Body of pancreas (tissue), 4 donors: ENCODE data around the gene DCUN1D4.

Experiments used
- POLR2A ChIP-seq, 3 donors: fragments of 450-650 bp; IDR thresholded peaks; one replicate each; pipeline ENCODE4 v1.6.1; 2016; ENCODE audit warnings: antibody characterized with exemption in 3 of 3, mild to moderate bottlenecking in 2 of 3
- TF ChIP-seq, protein P1 (sequence below), 7 experiments: fragments of 450-650 bp in 4 of 7; fragments of 200-600 bp in 3 of 7; sonication (generic) in 3 of 7; IDR thresholded peaks; one replicate each; pipeline ENCODE4 v1.5.1; 2016 to 2019; ENCODE audit warnings: antibody characterized with exemption in 7 of 7

DNA sequence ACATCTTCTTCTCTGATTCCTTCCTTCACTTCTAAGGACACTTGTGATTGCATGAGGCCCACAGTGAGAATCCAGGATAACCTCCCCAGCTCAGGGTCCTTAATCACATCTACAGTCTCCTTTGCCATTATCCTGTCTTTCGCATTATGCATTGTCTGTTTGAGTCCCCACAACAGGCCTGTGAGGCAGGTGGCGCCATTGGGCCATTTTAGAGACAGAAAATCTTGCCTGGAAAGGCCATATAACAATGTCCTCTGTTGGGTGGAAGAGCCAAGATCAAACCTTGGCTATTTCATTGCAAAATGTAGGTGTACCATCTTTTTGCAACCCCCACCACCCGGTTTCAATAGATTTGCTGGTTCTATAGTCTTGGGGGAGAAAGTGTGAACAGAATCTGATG is 11.8 kb upstream of the DCUN1D4 start:
- TF ChIP-seq, protein P1, sequence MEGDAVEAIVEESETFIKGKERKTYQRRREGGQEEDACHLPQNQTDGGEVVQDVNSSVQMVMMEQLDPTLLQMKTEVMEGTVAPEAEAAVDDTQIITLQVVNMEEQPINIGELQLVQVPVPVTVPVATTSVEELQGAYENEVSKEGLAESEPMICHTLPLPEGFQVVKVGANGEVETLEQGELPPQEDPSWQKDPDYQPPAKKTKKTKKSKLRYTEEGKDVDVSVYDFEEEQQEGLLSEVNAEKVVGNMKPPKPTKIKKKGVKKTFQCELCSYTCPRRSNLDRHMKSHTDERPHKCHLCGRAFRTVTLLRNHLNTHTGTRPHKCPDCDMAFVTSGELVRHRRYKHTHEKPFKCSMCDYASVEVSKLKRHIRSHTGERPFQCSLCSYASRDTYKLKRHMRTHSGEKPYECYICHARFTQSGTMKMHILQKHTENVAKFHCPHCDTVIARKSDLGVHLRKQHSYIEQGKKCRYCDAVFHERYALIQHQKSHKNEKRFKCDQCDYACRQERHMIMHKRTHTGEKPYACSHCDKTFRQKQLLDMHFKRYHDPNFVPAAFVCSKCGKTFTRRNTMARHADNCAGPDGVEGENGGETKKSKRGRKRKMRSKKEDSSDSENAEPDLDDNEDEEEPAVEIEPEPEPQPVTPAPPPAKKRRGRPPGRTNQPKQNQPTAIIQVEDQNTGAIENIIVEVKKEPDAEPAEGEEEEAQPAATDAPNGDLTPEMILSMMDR (IDR thresholded peaks at IDR 0.05) = peak; percentile 48 to 83 (median 75)
- TF ChIP-seq POLR2A (IDR thresholded peaks at IDR 0.05) = no peak
